IPS DF 6.9 (cell line): ENCODE data around the gene SCAF4.
"Not testable (repeated sequence)": the region's sequence is repeated elsewhere in the genome, so short reads cannot be mapped to it uniquely, and the experiment has no call there.

Experiments used
- DNase-seq: peaks from one replicate; pipeline ENCODE4 v3.0.0-alpha.2; 2013; ENCODE audit warnings: low read depth, low spot score
- H3K27ac ChIP-seq: one replicate; pipeline ENCODE4 v1.5.1; 2013; ENCODE audit warnings: low read length, control low read depth
- H3K27me3 ChIP-seq: 2 replicates; pipeline ENCODE4 v1.6.1; 2013; ENCODE audit warnings: mild to moderate bottlenecking, low read length; ENCODE audit not compliant: control insufficient read depth, insufficient read depth
- H3K36me3 ChIP-seq: 2 replicates; pipeline ENCODE4 v1.6.1; 2013; ENCODE audit warnings: low read length; ENCODE audit not compliant: control insufficient read depth, insufficient read depth
- H3K4me1 ChIP-seq: 2 replicates; pipeline ENCODE4 v1.6.1; 2013; ENCODE audit warnings: low read length; ENCODE audit not compliant: control insufficient read depth, insufficient read depth
- H3K4me3 ChIP-seq: 2 replicates; pipeline ENCODE4 v1.5.1; 2013; ENCODE audit warnings: mild to moderate bottlenecking, low read length
- H3K9me3 ChIP-seq: 2 replicates; pipeline ENCODE4 v1.6.1; 2013; ENCODE audit warnings: low read length, inconsistent platforms; ENCODE audit not compliant: control insufficient read depth, insufficient read depth
- WGBS: extraction: QIAGEN DNeasy Blood & Tissue Kit; methylation state at CpG from one replicate; pipeline ENCODE4 v1.1.7; 2013; ENCODE audit warnings: mixed read lengths, missing lambda C conversion rate; ENCODE audit not compliant: insufficient read length, insufficient coverage; 5-methylcytosine and 5-hydroxymethylcytosine counted together

The SCAF4 gene

DNA sequence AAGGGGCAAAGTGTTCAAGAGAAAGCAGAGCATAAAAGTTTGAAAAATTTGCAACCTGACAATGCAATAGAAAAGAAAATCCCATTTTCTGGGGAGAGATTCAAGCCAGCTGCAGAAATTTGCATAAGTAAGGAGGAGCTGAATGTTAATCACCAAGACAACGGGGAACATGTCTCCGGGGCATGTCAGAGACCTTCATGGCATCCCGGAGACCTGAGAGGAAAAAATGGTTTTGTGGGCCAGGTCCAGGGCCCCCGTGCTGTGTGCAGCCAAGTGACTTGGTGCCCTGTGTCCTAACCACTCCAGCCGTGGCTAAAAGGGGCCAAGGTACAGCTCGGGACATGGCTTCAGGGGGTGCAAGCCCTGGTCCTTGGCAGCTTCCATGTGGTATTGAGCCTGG, 33.9 kb upstream of the SCAF4 start:
- H3K9me3 ChIP-seq, H3K27ac ChIP-seq, H3K27me3 ChIP-seq, H3K4me1 ChIP-seq, DNase-seq, H3K4me3 ChIP-seq, H3K36me3 ChIP-seq: not testable (repeated sequence)
- WGBS = no CpG with 5 or more reads among the region's 6 CpGs

GRCh38 chr21:31760931-31761330, 29.0 kb upstream of the SCAF4 start:
- WGBS = no CpG with 5 or more reads among the region's 4 CpGs
- Histone ChIP-seq H3K27me3 (no peaks in the 10 kb centered on the region), H3K36me3 (no peaks in the 10 kb centered on the region), H3K9me3 (no peaks in the 10 kb centered on the region), H3K4me3 (no peak overlapping the region), H3K27ac (no peak overlapping the region), H3K4me1 (no peaks in the 10 kb centered on the region)
- no peak for DNase-seq

DNA sequence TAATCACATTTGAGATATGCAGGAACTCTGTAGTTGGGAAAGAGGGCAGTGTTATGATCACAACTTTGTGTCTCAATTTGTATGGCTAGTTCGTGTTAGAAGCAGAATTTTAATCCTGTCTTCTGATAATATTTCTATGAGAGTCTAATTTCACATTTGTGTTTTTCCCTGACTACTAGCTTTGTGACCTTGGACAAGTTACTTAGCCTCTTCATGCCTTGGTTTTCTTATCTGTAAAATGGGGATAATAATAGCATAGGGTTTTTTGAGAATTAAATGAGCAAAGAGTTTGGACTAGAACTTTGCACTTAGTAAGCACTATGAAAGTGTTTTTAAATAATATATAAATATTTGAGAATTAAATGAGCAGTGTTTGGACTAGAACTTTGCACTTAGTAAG, 24.9 kb upstream of the SCAF4 start:
- Histone ChIP-seq H3K4me1 (0 out of 2 replicates have a peak, but pooled peaks cover 1% of the 10 kb centered on the region), H3K9me3 (no peaks in the 10 kb centered on the region), H3K36me3 (no peaks in the 10 kb centered on the region), H3K27me3 (no peaks in the 10 kb centered on the region), H3K4me3 (no peak overlapping the region), H3K27ac (no peak overlapping the region)
- DNase-seq = no peak
- no CpG with 5 or more reads among the region's 1 CpG for WGBS

DNA sequence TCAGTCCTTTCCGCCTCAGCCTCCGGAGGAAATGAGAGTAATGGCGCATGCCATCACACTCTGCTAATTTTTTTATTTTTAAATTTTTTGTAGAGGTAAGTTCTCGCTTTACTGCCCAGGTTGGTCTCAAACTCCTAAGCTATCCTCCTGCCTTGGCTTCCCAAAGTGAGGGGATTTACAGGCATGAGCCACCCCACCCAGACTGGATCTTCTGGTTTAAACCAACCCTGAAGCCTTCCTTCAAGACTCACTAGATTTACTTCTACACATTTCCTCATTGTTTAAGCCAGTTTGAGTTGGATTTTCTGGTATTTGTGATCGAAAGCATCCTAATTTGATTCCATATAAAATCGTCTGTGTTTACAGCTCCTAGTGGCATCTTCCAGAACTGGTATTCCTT, 23.1 kb upstream of the SCAF4 start:
- Histone ChIP-seq H3K9me3 (peaks cover under 1% of the 10 kb centered on the region; the same call in 1 of the 2 replicates), H3K4me3 (no peak overlapping the region), H3K4me1 (0 out of 2 replicates have a peak, but pooled peaks cover 1% of the 10 kb centered on the region), H3K36me3 (no peaks in the 10 kb centered on the region), H3K27ac (no peak overlapping the region), H3K27me3 (no peaks in the 10 kb centered on the region)
- WGBS = no CpG with 5 or more reads among the region's 6 CpGs
- no peak for DNase-seq

DNA sequence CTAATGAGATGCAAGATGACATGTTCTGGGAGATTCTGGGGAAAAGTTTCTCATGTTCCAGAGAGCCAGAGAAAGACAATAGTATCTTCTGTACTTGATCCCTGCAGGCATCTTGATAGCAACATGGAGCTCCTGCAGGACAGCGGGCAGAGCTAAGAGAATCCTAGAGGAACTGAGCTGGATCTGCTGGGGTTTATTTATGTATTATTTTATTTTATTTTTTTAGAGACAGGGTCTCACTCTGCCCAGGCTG, 22.7 kb upstream of the SCAF4 start:
- H3K4me3 ChIP-seq = no peak overlapping the region
- H3K27me3 ChIP-seq = no peaks in the 10 kb centered on the region
- no peaks in the 10 kb centered on the region for H3K36me3 ChIP-seq
- H3K9me3 ChIP-seq = peaks cover 2% of the 10 kb centered on the region; the same call in 1 of the 2 replicates
- DNase-seq = no peak
- no peak overlapping the region for H3K27ac ChIP-seq
- WGBS = no CpG with 5 or more reads among the region's 1 CpG
- 0 out of 2 replicates have a peak, but pooled peaks cover 1% of the 10 kb centered on the region for H3K4me1 ChIP-seq

GRCh38 chr21:31753949-31754707, 22.2 kb upstream of the SCAF4 start:
- no CpG with 5 or more reads among the region's 4 CpGs for WGBS
- Histone ChIP-seq H3K4me3 (no peak overlapping the region), H3K36me3 (no peaks in the 10 kb centered on the region)

GRCh38 chr21:31752967-31753366, 21.0 kb upstream of the SCAF4 start:
- Histone ChIP-seq H3K36me3 (no peaks in the 10 kb centered on the region), H3K27me3 (no peaks in the 10 kb centered on the region), H3K9me3 (peaks cover 2% of the 10 kb centered on the region; the same call in 1 of the 2 replicates), H3K4me1 (0 out of 2 replicates have a peak, but pooled peaks cover 1% of the 10 kb centered on the region), H3K27ac (no peak overlapping the region), H3K4me3 (no peak overlapping the region)
- no CpG with 5 or more reads among the region's 3 CpGs for WGBS
- DNase-seq = no peak

More at GRCh38 chr21:31753949-31754707, 22.2 kb upstream of the SCAF4 start:
- Histone ChIP-seq H3K9me3 (peaks cover 2% of the 10 kb centered on the region; the same call in 1 of the 2 replicates), H3K4me1 (0 out of 2 replicates have a peak, but pooled peaks cover 1% of the 10 kb centered on the region), H3K27me3 (no peaks in the 10 kb centered on the region), H3K27ac (no peak overlapping the region)
- DNase-seq = no peak

GRCh38 chr21:31752352-31752751, 20.4 kb upstream of the SCAF4 start:
- H3K27me3 ChIP-seq = no peaks in the 10 kb centered on the region
- H3K4me3 ChIP-seq = no peak overlapping the region
- no peak for DNase-seq
- 0 out of 2 replicates have a peak, but pooled peaks cover 1% of the 10 kb centered on the region for H3K4me1 ChIP-seq
- H3K36me3 ChIP-seq = no peaks in the 10 kb centered on the region
- WGBS = no CpG with 5 or more reads among the region's 4 CpGs
- H3K27ac ChIP-seq = no peak overlapping the region
- H3K9me3 ChIP-seq = peaks cover 2% of the 10 kb centered on the region; the same call in 1 of the 2 replicates

DNA sequence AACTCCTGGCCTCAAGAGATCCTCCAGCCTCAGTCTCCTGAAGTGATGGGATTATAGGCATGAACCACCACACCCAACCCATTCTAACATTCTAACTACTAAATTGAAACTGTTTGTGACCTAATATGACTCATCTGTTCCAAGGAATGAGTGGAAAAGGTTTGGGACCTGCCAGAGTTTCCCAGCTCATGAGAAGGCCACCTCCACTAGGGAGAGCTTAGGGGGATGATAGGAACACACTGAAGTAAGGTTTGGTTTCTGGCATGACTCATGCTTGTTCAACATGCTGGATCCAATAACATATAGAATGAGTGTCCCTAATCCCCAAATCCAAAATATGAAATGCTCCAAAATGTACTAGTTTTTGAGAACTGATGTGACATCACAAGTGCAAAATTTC, 18.9 kb upstream of the SCAF4 start:
- no peak for DNase-seq
- peaks cover 2% of the 10 kb centered on the region; the same call in 1 of the 2 replicates for H3K9me3 ChIP-seq
- no peak overlapping the region for H3K4me3 ChIP-seq
- H3K4me1 ChIP-seq = 0 out of 2 replicates have a peak, but pooled peaks cover 1% of the 10 kb centered on the region
- no peaks in the 10 kb centered on the region for H3K27me3 ChIP-seq
- no peak overlapping the region for H3K27ac ChIP-seq
- no peaks in the 10 kb centered on the region for H3K36me3 ChIP-seq

DNA sequence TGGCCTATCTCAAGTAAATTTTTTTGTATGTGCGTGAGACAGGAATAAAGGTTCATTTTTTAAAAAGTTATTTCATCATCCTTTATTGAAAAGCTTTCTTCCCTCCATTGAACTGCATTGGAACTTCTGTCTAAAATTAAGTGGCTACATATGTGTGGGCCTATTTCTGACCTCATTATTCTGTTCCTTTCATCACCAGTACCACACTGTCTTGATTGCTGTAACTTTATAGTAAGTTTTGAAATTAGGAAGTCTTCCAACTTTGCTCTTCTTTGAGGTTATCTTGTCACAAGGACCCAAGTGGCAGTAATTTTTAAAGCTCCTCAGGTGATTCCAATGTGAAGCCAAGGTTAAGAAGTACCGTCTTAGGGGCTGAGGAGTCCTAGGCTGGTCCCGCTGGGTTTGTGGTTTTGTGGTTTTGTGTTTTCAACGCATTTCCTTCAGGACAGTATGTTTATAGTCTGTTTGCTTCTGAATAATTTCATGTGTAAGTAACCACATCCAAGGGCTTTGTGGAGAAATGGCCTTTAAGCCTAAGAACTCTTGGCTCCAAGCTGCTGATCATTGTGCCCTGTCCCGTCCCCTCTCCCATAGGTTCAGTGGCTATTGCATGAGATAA, 12.4 kb upstream of the SCAF4 start:
- no peak for DNase-seq
- H3K27me3 ChIP-seq = no peaks in the 10 kb centered on the region
- H3K4me1 ChIP-seq = no peaks in the 10 kb centered on the region
- H3K36me3 ChIP-seq = no peaks in the 10 kb centered on the region
- WGBS = no CpG with 5 or more reads among the region's 5 CpGs
- no peaks in the 10 kb centered on the region for H3K9me3 ChIP-seq
- no peak overlapping the region for H3K4me3 ChIP-seq
- no peak overlapping the region for H3K27ac ChIP-seq

DNA sequence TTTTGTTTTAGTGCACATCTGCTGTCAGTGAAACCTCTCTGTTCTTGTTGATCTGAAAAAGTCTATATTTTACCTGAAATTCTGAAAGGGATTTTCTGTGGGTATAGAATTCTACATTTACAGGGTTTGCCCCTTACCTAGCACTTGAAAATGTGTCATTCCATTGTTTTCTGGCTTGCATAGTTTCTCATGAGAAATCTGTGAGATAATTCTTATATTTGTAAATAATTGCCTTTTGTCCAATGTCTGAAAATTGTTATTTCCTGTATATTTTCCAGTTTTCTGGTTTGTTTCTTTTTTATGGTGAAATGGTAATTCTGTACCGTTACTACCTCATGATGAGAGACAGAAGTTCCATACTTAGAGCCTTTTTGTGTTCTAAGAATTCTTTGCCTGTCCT, 11.8 kb upstream of the SCAF4 start:
- no CpG with 5 or more reads among the region's 1 CpG for WGBS
- Histone ChIP-seq H3K4me3 (no peak overlapping the region), H3K9me3 (no peaks in the 10 kb centered on the region), H3K4me1 (no peaks in the 10 kb centered on the region), H3K27ac (no peak overlapping the region), H3K36me3 (no peaks in the 10 kb centered on the region), H3K27me3 (no peaks in the 10 kb centered on the region)
- no peak for DNase-seq
